ENCODE results near the gene CABLES2.

Gene CABLES2

DNA sequence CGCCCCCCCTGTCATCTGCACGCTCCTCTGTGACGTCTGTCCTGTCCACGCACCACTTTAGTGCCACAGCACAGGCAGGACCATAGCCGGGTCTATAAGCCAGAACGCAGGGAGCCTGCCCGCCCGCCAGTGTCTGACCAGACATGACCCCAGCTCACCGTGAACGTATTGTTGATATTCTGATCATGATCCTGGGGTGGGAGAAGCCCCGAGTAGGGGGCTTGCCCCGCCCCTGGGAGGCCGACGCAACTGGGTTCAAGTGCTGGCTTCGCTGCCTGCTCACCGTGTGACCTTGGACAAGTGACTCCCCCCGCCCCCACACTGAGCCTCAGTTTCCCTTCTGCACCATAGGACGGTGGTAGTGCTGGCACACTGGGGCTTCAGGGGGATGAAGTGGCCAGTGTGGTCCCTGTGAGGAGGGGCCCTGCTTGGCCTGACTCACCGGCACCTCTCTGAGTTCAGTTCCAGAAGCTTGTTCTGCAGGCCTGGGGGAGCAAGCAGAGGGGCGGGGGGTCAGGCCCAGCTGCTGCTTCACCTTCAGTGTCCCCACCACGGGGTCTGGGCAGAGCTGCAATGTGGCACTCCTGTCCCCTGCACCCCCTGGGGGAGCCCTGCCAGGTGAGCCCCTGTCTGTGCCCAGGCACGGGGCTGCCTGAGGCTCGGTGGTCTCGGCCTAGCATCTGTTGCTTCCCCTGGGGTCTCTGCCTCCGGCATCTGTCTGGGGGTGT is 11.1 kb upstream of the CABLES2 start:
- no peak for DNase-seq (ENCODE audit: low spot score)

DNA sequence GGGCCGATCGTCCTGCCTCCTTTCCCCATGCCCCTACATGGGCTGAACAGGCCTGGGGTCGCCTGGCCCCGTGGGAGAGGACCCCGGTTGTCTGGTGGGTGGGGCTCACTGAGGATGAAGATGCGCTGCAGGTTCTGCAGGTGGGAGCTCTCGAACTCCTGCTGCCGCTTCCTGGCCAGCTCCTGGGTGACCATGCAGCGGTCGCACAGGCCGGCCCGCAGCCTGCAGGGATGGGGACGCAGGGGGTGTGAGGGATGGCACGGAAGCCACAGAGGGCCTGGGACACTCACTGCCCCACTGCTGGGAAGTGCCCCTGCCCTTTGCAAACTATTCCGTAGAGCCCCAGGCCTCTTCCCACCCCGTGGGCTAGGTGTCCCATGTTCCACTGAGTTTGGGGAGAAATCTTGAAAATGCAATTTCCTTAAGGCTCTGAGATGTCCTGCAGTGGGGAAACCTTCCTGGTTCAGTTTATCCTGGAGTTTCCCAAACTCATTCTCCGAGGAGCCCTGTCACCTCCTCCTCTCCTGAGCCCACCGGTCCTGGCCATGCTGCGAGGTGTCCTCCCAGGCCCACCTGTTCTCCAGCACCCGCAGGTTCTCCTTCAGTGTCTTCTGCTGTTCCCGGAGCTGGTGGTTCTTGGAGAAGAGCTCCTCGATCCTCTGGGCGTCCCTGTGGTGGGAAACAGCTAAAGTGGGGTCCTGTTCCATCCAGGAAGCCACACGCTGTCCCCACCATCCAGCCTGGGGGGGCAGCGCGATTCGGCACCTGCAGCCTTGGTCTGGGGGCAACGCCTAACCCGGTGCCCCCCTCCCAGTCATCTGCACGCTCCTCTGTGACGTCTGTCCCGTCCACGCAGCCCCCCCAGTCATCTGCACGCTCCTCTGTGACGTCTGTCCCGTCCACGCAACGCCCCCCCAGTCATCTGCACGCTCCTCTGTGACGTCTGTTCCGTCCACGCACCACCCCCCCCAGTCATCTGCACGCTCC is 9.9 kb upstream of the CABLES2 start:
- DNase-seq (ENCODE audit: low spot score) = no peak

DNA sequence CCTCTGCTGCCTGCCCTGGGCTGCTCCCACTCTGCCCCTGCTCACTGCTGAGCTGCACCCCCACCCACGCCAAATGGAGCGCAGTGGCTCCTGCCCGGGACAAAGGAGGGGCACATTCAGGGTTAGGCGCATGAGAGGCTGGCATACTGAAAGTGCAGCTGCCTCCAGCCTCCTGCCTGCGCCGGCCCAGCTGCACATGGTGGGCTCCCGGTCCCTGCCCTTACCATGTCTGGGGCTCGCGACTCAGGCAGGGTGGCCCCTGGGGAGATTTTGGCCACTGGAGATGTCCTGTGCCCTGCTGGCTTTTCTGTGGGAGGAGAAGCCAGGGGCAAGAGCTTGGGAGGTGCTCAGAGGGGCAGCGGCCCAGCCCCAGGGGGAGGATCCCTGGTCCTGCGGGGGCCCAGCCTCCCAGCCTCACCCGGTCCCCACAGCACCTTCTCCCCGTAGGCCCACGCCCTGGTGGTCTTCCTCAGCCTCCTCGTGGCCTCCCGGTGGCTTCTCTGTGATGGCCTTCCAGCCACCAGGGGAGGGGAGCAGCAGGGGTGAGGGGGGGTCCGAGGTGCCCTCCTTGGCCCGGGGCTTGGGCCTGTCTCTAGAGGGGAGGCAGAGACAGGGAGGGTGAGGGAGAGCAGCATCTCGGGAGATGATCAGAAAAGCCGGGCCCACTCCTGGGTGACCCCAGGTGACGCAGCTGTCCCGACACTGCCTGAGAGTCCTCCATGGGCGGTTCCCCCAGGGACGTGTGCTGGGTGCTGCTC is 8.4 kb upstream of the CABLES2 start:
- no peak for DNase-seq (ENCODE audit: low spot score)

DNA sequence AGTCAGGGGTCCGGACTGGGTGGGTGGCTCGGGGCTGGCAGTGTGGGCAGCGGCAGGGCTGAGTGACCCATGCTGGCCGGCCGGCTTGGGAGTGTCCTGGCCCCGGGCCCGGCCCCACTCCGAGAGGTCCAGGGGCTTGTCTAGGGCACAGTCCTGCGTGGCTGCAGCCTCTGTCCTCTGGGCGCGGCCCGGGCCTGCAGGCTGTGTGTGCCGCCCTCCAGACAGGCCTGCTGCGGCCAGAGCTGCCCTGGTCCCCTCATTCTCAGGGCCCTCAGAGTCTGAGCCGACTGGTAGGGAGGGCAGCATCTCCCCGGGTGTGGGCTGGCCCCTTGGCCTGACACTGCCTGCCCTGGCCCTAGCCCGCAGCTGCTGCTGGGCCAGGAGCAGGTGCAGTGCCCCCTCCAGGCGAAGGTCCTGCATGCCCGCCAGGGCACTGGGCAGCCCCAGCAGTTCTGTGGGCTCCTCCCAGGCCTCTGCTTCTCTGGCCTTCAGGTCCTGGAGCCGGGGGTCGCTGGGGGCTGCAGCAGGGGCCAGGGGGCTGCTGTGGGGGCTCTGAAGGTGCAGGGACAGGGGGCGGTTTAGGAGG is 6.9 kb upstream of the CABLES2 start:
- DNase-seq (ENCODE audit: low spot score) = no peak

DNA sequence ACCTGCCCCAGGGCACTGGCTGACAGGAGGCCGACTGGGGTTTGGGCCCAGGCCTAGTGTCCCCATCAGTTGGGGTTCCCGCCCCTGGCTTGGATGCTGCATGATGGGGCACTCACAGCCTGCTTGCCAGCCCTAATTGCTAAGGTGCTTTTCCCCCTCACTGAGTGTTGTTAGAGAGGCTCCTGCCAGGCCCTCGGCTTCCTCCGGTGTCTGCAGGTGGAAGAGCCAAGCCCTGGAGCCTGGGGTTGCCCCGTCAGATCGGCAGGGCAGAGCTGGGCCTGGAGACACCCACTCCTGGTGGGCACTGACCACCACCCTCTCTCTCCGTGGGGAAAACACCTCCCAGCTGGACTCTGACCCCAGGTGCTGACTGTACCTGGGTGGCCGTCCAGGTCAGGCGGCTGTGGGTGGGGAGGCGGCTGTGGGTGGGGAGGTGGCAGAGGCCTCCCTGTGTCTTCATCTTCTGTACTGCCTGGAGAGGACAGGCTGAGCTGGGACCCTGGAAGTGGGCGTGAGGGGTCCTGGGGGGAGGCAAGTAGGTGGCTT is 6.0 kb upstream of the CABLES2 start:
- DNase-seq (ENCODE audit: low spot score) = no peak

DNA sequence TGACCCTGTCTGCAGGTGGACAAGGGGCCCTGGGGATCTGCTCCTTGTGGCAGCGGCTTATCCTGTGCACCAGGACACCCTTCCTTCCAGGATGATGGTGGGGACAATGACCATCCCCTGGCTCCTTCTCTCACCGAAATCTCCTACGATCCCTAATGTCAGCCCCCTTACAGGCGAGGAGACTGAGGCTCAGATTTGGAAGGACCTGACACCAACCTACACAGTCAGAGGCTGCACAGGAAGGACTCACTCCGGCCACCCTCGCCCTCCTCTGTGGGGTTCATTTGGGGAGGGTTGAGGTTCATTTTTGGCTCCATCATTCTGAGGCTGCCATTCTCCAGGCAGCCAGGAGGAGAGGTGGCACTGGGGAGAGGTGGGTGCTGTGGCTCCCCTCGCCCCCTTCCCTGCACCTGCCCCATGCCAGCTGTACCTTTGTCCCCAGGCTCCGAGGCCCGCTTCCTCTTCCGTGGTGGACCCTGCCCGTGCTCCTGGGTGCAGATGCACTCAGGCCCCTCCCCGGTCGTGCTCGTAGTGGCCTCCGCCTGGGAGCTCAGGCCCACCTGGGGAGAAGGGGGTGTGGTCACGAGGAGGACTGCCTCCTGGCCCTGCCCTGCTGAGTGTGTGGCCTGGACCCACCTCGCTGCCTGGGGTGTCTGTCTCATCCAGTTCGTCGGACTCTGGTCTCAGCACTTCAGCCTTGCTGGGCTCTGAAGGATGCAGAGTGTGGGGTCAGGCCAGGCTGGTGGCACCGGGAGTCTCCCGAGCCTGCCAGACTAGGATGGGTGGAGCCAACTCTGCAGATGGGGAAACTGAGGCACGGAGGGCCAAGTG is 5.3 kb upstream of the CABLES2 start:
- DNase-seq (ENCODE audit: low spot score) = no peak

DNA sequence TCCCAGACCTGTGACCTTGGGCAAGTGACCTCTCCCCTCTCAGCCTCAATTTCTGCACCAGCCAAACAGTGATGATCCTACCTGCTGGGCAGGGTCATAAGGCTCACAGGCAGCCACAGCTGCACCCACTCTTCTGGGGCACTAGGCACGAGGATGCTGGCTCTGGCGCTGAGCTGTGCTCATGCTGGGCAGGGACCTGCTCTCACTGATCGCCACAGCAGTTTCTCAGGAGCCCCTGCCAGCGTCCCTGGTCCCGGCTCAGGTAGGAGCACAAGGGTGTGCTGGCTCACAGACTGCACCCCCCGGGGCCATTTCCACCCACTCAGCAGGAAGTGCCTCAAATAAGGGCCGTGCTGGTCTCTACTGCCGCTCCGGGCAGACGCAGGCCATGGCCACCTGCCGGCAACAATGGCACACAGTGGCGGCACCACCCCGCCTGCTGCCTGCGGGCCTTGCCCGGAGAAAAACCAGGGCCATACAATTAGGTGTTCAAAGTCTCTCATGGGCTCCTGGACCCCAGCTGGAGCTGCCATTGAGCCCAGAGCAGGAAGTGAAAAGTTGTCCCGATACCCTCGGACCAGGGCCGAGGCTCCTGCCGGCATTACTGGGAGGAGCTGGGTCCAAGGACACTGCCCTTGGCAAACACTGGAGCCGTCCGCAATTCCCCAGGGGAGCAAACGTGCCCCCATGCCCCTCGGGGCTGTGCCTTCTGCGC is 4.6 kb upstream of the CABLES2 start:
- no peak for DNase-seq (ENCODE audit: low spot score)

DNA sequence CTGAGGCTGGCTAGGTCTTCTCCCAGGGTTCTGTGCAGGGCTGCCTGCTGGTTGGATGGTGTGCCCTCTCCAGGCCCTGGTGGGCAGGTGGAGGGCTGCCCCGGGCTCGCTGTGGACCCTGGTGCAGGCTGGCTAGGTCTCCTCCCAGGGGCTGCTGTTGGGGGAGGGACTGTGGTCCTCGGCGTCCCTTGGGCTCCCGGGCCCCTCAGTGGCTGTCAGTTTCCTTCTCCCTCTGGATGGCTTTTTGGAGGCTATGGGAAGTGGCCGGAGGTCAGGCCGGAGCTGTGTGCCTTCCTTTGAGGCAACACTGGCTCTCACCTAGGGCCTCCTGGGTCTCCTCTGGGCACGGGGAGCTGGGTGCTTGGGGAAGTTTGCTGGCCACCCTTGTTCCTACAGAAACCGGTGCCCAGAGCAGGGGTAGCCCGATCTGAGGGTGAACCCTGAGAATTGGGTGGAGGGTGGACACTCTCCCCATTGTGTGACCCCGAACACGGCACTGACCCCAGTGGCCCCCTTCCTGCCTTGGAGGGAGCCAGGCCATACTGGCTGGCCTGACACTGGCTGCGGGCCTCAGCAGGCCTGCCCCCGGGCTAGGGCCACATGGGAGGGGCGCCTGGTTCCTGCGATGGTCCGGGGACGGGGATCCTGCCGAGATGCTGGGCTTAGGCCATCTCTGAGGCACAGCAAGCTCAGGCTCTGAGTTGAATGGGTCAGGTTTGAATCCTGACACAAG is 3.8 kb upstream of the CABLES2 start:
- DNase-seq (ENCODE audit: low spot score) = no peak

DNA sequence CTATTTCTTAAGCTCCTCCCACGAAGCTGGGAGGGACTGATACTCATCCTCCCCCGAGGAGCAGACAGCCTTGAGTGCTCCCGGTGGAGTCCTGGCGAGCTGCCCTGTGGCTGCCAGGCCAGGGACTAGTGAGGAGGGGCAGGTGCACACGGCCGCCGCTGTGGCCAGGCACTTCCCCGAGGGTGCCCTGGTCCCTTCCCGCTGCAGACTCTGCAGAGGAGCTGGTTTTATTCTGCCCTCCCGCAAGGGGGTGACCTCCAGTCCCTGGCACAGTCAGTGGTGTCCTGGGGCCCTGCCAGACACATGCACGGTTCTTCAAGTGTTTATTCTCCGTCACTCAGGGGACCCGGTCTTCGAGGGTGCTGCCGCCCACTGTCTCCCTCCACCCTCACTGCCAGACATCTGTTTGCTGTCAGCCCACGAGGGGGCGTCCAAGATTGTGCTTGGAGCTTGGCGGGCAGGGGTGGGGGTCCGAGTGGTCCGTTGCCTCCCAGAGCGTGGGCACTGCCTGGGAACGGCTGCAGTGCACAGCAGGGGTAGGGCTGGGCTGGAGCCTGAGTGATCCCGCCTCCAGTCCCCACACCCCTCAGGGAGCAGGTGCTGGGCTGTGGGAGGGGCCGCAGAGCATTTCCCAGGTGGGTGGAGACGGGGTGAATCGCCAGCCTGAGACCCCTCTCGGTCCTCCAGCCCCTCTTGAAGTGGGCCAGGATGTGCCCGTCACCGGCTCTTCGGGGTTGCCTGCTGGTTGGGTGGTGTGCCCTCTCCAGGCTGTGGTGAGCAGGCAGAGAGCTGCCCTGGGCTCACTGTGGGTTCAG is 3.1 kb upstream of the CABLES2 start:
- DNase-seq (ENCODE audit: low spot score) = no peak

DNA sequence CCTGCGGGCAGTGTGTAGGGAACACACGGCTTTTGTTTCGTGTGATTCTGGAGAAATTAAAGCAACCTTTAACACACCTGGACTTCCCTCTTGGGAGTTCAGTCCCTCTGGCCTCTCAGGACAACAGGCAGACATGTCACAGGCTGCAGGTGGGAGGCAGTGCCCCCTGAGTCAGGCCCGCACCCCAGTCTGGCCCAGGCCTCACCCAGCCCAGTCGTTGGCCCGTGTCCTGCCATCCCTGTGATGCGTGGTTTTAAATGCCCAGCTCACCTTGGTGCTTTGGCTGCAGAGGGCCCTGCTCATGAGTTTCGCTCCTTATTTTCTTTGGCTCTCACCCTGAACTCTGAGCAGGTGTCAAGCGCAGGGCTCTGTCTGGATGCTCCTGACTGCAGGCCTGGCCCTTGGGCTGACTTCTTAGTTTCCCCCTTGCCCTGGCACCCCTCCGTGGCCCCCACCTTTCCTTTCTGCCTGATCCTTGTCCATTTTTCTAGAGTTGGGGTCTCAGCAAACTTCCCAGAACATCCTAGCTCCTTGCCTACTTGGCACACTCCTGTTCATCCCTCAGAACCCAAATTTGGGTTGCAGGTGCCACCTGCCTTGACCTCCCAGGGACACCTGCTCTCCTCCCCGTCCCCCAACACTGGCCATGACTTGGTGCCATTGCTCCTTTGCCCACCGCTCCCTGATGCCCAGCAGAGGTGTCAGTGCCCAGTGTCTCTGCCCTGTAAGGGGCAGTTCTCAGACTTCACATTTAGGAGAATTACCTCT is 2.2 kb upstream of the CABLES2 start:
- DNase-seq (ENCODE audit: low spot score) = no peak

DNA sequence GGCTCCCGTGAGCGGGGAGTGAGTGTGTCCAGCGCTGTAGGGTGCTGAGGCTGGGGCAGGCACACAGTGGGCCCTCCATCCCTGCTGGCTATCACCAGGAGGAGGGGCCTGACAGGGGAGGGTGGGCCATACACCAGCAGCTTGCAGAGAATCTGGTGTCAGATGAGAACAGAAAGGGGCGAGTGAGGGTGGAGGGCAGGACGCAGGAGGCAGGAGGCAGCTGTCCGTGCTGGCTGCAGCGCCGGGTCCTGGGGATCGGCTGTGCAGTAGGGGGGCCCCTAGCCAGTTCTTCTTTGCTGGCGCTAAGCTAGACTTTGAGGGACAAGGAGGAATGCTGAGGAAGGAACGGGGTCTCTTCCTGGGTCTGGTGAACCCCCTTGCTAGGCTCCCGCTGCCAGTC is 1.6 kb upstream of the CABLES2 start:
- DNase-seq (ENCODE audit: low spot score) = no peak

DNA sequence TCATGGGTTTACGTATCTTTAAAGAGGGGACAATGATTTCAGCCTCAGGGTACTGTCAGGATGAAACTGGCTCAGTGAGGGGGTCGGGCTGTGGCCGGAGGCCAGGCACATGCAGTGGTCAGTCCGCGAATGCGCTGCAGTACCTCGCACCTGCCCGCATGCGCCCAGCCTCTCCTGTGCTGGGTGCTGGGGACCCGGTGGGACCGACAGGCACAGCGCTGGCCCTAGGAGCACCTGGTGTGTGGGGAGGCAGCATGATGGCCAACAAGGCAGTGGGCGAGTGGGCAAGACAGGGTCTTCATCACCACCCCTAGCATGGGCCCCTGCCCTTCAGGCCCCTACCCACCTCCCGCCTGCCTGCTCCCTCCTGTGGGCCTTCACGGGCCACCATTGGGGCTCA is 970 bp upstream of the CABLES2 start:
- no peak for DNase-seq (ENCODE audit: low spot score)

DNA sequence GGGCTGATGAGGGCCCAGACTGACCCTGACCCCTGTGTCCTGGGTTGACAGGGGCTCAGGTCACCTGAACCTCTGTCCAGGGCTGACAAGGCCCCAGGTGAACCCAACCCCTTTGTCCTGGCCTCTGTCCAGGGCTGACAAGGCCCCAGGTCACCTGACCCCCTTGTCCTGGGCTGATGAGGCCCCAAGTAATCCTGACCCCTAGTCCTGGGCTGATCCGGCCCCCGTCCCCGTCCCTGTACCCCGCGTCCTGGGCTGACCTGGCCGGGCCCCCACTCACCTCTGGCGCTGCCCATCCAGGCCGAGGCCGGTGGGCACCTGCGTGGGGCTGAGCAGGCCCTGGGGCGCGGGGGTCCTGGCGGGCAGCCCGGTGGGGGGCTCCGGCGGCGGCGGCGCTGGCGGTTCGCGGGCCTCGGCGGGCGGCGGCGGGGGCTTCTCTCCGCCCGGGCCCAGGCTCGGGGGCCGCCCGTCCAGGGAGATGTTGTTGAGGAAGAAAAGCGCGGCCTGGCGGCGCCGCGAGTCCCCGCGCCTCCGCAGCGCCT is 379 bp downstream of the CABLES2 start:
- no peak for DNase-seq (ENCODE audit: low spot score)

DNA sequence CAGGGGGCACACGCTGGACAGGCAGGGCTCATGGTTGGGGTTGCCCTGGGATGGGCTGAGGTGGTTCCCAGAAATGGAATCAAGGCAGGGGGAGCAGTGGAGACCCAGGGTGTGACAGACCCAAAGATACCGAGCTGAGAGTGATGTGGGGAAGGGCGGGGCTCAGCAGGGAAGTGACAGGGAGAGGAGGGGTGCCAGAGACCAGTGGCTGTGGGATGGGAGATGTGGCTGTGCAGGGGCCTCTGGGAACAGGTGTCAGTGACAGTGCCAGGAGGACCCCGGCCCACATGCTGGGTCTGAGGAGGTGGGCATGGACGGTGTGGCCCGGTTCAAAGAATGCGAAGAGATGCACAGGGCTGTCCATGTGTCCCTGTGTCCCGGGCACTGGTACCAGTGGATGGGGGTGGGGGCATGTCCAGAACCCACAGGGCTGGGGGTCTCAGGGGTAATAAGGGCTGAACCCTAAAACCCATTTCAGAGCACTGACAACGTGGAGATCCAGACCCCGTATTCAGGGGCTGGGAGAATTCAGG is 1.0 kb downstream of the CABLES2 start:
- DNase-seq (ENCODE audit: low spot score) = no peak

DNA sequence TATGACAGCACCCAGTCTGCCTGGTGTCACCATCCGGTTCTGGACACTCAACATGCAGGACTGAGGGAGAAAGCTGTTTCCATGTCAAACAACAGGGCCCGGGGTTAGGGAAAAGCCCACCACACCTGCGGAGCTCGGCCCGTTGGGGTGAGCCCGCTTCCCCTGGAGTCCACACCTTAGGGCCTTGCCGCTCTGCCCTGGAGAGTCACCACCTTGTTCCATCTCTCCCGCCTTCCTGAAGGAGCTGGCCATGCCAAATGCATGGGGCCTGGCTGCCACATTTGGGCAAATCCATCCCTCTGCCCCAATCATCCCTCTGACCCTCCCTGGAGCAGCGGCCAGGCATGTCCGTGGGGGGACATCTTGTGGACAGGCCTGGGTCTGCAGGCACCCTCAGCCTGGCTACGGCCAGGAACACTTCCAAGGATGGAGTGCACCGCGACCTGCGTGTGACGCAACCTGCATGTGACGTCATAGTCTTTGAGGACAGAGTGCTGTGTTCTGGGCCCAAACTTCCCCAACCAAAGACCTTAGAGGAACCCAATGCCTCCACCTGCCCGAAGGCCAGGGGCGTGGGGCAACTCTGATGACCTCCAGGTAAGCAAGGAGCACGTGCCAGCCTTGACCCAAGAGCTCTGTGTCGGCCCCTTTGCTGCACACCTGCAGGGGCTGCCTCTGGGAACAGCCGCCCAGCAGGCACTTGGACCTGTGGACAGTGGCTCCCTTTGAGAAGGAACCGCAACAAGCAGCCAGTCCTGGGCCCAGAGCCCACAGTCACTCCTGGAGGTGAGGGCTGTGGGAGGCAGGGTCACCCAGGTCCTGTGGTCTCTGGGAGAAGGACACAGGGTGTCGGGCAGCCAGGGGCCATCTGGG is 1.7 kb downstream of the CABLES2 start:
- no peak for DNase-seq (ENCODE audit: low spot score)

DNA sequence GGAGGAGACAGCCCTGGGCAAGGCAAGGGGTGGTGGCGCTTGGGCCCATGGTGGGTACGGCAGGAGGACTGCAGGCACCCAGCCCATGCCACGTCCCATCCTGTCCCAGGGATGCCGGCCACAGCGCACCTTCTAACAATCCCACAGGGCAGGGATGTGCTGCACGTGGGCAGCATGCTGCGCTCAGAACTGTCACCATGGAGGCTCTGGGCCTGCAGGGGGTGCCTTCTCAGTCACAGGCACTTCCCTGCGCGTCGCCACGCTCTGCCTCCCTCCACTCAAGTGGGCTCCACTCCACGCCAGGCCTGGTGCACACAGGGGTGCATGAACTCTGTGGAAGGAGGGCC is 2.4 kb downstream of the CABLES2 start:
- DNase-seq (ENCODE audit: low spot score) = no peak
